ENCODE measurements around the gene CEP170B. TPM values are rescaled to one million over a fixed set of nuclear protein-coding genes. Genes with fewer than 3 reads are reported as not detected.

Gene CEP170B
- total and polyA plus RNA-seq, 2 of the 8 experiments (the other 6 are each of a cell fraction or from before 2014, with no cell fraction given): 9.1 to 33.8 TPM

DNA sequence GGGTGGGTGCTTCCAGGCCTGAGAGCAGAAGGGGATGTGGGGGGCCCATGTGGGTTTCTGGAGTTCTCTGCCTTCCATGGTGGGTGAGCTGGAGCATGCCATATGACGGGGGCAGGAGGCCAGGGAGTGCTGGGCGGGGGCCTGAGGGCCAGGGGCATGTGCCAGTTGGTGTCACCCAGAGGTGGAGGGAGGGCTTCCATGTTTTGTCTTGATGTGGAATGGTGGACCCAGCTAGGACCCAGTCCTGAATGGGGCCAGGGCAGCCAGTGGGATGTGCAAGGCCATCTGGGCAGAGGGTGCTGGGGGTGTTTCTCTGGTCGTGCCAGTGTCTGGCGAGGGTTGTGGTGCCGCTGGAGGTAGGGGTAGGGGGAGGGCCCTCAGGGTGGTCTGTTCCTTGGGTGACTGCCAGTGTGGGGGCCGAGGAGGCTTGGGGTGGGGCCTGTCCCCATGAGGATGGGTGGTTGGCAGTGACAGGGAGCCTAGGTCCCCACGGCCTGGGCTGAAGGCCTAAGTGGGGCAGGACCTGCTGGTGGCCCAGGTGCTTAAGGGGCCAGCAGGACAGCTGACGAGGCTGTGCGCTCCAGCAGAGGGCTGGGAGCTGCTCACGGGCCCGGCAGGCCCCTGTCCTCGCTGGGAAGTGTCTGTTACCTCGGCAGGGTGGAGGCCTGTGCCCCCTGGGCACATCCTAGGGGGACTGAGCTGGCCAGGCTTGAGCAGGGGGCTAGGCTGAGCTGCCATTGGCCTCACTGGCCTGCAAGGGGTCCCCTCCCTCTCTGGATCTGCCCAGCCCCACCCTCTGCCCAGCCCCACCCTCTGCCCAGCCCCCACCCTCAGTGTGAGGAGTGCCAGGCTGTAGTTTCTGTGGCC, 26.8 kb downstream of the CEP170B start:
- H3K27ac ChIP-seq (ENCODE audit: low read depth, low read length): no peak overlapping the region
- H3K79me2 ChIP-seq (ENCODE audit: control insufficient read depth in 1 of 2, insufficient read depth in 2 of 2, low read length in 2 of 2): no peaks in the 10 kb centered on the region
- H3K56ac ChIP-seq (replicated peaks; ENCODE audit: insufficient read length, low read depth, low read length): no peak overlapping the region
- no peak overlapping the region for H3K14ac ChIP-seq (ENCODE audit: insufficient read length)
- peaks cover 0 to 3% of the 10 kb centered on the region in 2 experiments for H4K20me1 ChIP-seq (replicated peaks in 1 of 2; ENCODE audit: control insufficient read depth in 1 of 2, insufficient read depth in 2 of 2, low read length in 2 of 2)
- no peak overlapping the region for H3K18ac ChIP-seq (ENCODE audit: extremely low read depth, low read length)
- FAIRE-seq (no peak), DNase-seq (ENCODE audit: low read depth in 1 of 2, low spot score in 2 of 2) (no peak)
- H2BK12ac ChIP-seq (ENCODE audit: low read depth, low read length): no peak overlapping the region
- H3K79me1 ChIP-seq (ENCODE audit: low read depth, low read length): no peaks in the 10 kb centered on the region
- no peak overlapping the region for H4K8ac ChIP-seq (ENCODE audit: extremely low read depth, insufficient read depth, low read length)
- ChIA-PET POLR2A (ENCODE audit: partially characterized antibody) (interaction anchor here (0.8 to 2.1 kb wide), 7 partner anchors 9 to 83 kb away, joined by 3 to 8 read pairs (median 4); no protein-coding TSS in a partner anchor), CTCF (ENCODE audit: partially characterized antibody) (interaction anchor here (0.6 to 1.2 kb wide), 4 partner anchors 14 to 123 kb away, joined by 3 read pairs; no protein-coding TSS in a partner anchor)
- H4K91ac ChIP-seq (replicated peaks; ENCODE audit: insufficient read length, low read length): no peak overlapping the region
- peaks cover 0 to 10% (median 3%) of the 10 kb centered on the region in 4 experiments; a peak in 4 of 8 replicates for H3K36me3 ChIP-seq (ENCODE audit: control insufficient read depth in 2 of 4, insufficient read depth in 4 of 4, low read length in 3 of 4)
- H4K5ac ChIP-seq (ENCODE audit: insufficient read length, low read depth, low read length): no peak overlapping the region
- 84% methylated on average over 13 of the region's 13 CpGs; no CpG with 5 or more reads in 1 of the 2 experiments for WGBS, 2 experiments (ENCODE audit: extremely low coverage in 1 of 2, insufficient coverage in 1 of 2, insufficient read length in 1 of 2, insufficient replicate concordance in 2 of 2, low coverage in 1 of 2, low lambda C conversion rate in 2 of 2, missing lambda C conversion rate in 1 of 2)
- H3K9ac ChIP-seq (replicated peaks in 1 of 4; ENCODE audit: extremely low read depth in 1 of 4, low read depth in 3 of 4, low read length in 3 of 4): no peak overlapping the region
- peaks cover 0 to 3% (median 1%) of the 10 kb centered on the region in 4 experiments; a peak in 3 of 7 replicates for H3K4me1 ChIP-seq (replicated peaks in 1 of 4; ENCODE audit: control insufficient read depth in 3 of 4, insufficient read depth in 4 of 4, low read length in 3 of 4)
- no peak overlapping the region for H2BK15ac ChIP-seq (ENCODE audit: low read length)
- no peaks in the 10 kb centered on the region for H3K9me3 ChIP-seq (ENCODE audit: insufficient read depth in 2 of 2, low read depth in 1 of 2, low read length in 1 of 2)
- no peaks in the 10 kb centered on the region for H3K27me3 ChIP-seq (replicated peaks in 1 of 4; ENCODE audit: control insufficient read depth in 3 of 4, extremely low read depth in 1 of 4, insufficient read depth in 3 of 4, low read length in 3 of 4)
- no peak overlapping the region for H2BK120ac ChIP-seq (replicated peaks; ENCODE audit: low read depth, low read length)
- H3K4me3 ChIP-seq (ENCODE audit: extremely low read depth in 1 of 4, insufficient read depth in 2 of 4, low read depth in 3 of 4, low read length in 4 of 4): no peak overlapping the region
- H3K4me2 ChIP-seq (ENCODE audit: insufficient read depth in 1 of 2, low read depth in 2 of 2, low read length in 2 of 2): no peak overlapping the region
- peaks cover 12% of the 10 kb centered on the region; the same call in 1 of the 2 replicates for H3K23me2 ChIP-seq (ENCODE audit: low read depth, low read length)
- no peak overlapping the region for H3K23ac ChIP-seq (ENCODE audit: insufficient read length)
- no peak overlapping the region for H3K4ac ChIP-seq (replicated peaks; ENCODE audit: insufficient read length, low read depth, low read length)
- no peak overlapping the region; the same call in 1 of the 2 replicates for H2BK5ac ChIP-seq (ENCODE audit: low read depth, low read length)
- no peak overlapping the region for H2BK20ac ChIP-seq (ENCODE audit: low read length)
- H2AK5ac ChIP-seq (ENCODE audit: low read depth, low read length): no peak overlapping the region
- H2AFZ ChIP-seq (ENCODE audit: low read length): no peak overlapping the region
- TF ChIP-seq BRCA1 (IDR thresholded peaks at IDR 0.05; ENCODE audit: low read depth, low read length): no peak
- no peak for TF ChIP-seq POLR2A (IDR thresholded peaks at IDR 0.05; ENCODE audit: control extremely low read depth in 1 of 2, low read depth in 2 of 2, low read length in 2 of 2)
- TF ChIP-seq CTBP2 (IDR thresholded peaks at IDR 0.05; ENCODE audit: borderline replicate concordance, insufficient read depth, insufficient read length, low read length): no peak
- TF ChIP-seq CREB1 (IDR thresholded peaks at IDR 0.05): no peak
- no peak for TF ChIP-seq MAFK (IDR thresholded peaks at IDR 0.05; ENCODE audit: low read depth, low read length)
- TF ChIP-seq, protein P1, sequence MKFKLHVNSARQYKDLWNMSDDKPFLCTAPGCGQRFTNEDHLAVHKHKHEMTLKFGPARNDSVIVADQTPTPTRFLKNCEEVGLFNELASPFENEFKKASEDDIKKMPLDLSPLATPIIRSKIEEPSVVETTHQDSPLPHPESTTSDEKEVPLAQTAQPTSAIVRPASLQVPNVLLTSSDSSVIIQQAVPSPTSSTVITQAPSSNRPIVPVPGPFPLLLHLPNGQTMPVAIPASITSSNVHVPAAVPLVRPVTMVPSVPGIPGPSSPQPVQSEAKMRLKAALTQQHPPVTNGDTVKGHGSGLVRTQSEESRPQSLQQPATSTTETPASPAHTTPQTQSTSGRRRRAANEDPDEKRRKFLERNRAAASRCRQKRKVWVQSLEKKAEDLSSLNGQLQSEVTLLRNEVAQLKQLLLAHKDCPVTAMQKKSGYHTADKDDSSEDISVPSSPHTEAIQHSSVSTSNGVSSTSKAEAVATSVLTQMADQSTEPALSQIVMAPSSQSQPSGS (IDR thresholded peaks at IDR 0.05; ENCODE audit: low read length): no peak
- TF ChIP-seq TCF12 (IDR thresholded peaks at IDR 0.05; ENCODE audit: low read depth, low read length): no peak
- no peak for TF ChIP-seq SAP30 (IDR thresholded peaks at IDR 0.05; ENCODE audit: insufficient read depth, insufficient replicate concordance, low read length)

All from H1 (cell line).